ENCODE data around the gene EBI3. TPM values are rescaled to one million over a fixed set of nuclear protein-coding genes. Genes with fewer than 3 reads are reported as not detected.

Gene EBI3
- total RNA-seq, 1 donor from 2014 or later: 0.49 TPM

DNA sequence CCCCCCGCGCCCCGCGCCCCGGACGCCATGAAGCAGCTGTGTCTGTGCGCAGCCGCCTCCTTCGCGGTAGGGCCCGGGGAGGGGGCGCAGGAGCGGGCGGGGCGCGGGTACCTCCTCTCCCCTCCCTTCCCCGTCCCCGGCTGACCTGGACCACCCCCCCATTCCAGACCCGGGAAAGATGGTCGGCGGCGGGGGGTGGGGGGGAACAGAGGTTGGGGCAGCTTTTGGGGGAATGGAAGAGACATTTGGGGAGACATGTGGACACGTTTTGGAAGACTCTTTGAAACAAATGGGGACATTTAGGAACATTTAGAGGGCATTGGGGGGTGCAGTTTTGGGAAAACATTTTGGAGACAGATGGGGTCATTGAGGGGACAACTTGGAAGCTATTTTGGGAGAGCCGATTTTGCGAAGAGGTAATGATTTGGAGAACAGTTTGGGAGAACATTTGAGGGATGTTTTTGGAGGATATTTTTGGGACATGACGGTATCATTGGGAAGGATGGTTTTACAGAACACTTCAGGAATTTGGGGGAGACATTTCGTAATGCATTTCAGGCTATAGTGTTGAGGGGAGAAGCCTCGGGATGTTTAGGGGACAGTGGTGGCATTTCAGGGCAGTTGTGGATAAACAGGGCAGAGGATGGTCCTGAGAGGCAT lies 30.7 kb upstream of the EBI3 start:
- intact Hi-C loops (cut with micrococcal nuclease): no loop called here
- no peaks in the 10 kb centered on the region for H3K36me3 ChIP-seq
- peaks cover 66% of the 10 kb centered on the region for H3K27me3 ChIP-seq (ENCODE audit: low read depth)
- H3K27ac ChIP-seq (replicated peaks): no peak overlapping the region
- no peak for DNase-seq
- peak overlapping the region; percentile 17 for H3K4me3 ChIP-seq
- peaks cover 7% of the 10 kb centered on the region for H3K4me1 ChIP-seq
- TF ChIP-seq, protein P1, sequence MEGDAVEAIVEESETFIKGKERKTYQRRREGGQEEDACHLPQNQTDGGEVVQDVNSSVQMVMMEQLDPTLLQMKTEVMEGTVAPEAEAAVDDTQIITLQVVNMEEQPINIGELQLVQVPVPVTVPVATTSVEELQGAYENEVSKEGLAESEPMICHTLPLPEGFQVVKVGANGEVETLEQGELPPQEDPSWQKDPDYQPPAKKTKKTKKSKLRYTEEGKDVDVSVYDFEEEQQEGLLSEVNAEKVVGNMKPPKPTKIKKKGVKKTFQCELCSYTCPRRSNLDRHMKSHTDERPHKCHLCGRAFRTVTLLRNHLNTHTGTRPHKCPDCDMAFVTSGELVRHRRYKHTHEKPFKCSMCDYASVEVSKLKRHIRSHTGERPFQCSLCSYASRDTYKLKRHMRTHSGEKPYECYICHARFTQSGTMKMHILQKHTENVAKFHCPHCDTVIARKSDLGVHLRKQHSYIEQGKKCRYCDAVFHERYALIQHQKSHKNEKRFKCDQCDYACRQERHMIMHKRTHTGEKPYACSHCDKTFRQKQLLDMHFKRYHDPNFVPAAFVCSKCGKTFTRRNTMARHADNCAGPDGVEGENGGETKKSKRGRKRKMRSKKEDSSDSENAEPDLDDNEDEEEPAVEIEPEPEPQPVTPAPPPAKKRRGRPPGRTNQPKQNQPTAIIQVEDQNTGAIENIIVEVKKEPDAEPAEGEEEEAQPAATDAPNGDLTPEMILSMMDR (IDR thresholded peaks at IDR 0.05; ENCODE audit: borderline replicate concordance): no peak
- no peaks in the 10 kb centered on the region for H3K9me3 ChIP-seq (replicated peaks)

DNA sequence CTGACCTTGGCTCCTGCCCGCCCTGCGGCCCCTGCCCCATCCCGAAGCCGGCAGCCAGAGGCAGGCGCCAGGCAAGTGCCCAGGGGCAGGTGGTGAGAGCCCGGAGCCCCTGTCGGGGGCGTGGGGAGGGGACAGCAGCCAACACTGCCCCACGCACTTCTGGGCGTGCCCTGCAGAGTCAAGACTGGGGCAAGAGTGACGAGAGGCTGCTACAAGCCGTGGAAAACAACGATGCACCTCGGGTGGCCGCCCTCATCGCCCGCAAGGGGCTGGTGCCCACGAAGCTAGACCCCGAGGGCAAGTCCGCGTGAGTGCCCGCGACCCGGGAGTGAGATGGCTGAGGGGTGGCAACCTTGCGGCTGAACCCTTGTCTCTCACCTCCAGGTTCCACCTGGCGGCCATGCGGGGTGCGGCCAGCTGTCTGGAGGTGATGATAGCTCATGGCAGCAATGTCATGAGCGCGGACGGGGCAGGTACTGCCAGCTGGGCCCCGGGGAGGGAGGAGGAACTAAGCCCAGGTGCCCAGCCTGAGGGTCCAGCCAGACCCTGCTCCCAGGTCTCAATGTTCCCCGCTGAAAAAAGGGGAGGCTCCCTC lies 29.5 kb upstream of the EBI3 start:
- Histone ChIP-seq H3K27ac (replicated peaks) (no peak overlapping the region), H3K4me1 (peaks cover 12% of the 10 kb centered on the region), H3K36me3 (no peaks in the 10 kb centered on the region), H3K9me3 (replicated peaks) (no peaks in the 10 kb centered on the region), H3K27me3 (ENCODE audit: low read depth) (peaks cover 54% of the 10 kb centered on the region), H3K4me3 (no peak overlapping the region)
- TF ChIP-seq, protein P1 (IDR thresholded peaks at IDR 0.05; ENCODE audit: borderline replicate concordance): no peak
- DNase-seq: no peak
- intact Hi-C loops (cut with micrococcal nuclease): no loop called here

DNA sequence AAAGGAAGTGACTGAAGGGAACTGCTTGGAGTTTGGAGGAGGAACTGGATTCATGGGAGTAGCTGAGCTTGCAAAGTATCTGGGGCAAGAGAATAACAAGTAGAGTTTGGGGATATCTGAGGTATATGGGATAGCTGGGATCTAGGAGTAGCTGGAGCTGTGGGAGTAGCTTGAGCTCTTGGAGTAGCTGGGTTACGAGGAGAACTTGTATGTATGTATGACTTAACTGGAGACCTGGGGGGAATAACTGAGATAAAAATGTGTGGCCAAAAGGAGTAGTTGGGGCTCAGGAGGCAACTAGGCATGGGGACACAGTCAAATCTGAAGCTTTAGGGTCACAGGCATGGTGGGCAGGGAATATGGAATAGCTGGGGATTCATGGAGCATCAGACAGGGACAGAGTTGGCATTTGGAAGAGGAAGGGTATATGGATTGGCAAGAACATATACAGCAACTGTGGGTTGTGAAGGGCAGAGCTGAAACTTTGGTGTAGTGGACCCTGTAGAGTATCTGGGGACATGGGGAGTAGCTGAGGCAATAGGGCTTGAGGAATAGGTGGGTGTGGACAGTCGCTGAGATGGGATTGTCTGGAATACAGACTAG lies 28.3 kb upstream of the EBI3 start:
- Histone ChIP-seq H3K4me3 (no peak overlapping the region), H3K9me3 (replicated peaks) (no peaks in the 10 kb centered on the region), H3K27me3 (ENCODE audit: low read depth) (peaks cover 42% of the 10 kb centered on the region), H3K4me1 (peaks cover 18% of the 10 kb centered on the region), H3K36me3 (no peaks in the 10 kb centered on the region), H3K27ac (replicated peaks) (no peak overlapping the region)
- intact Hi-C loops (cut with micrococcal nuclease): no loop called here
- no peak for DNase-seq
- TF ChIP-seq, protein P1 (IDR thresholded peaks at IDR 0.05; ENCODE audit: borderline replicate concordance): no peak

DNA sequence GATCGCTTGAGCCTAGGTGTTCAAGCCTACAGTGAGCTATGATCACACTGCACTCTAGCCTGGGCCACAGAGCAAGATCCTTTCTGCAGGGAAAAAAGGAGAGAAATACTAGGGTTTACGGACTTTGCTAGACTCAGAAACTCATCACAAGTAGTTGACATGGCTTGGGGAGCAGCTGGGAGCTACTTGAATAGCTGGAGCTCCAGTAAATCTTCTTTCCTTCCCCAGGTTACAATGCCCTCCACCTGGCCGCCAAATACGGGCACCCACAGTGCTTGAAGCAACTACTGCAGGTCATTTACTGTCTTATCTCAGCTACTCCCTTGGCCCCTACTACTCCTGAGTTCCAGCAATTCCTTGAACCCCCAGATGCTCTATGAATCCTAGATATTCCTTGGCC lies 27.5 kb upstream of the EBI3 start:
- DNase-seq: no peak
- H3K27ac ChIP-seq (replicated peaks): no peak overlapping the region
- intact Hi-C loops (cut with micrococcal nuclease): no loop called here
- no peak overlapping the region for H3K4me3 ChIP-seq
- H3K4me1 ChIP-seq: peaks cover 18% of the 10 kb centered on the region
- no peaks in the 10 kb centered on the region for H3K36me3 ChIP-seq
- H3K27me3 ChIP-seq (ENCODE audit: low read depth): peaks cover 34% of the 10 kb centered on the region
- no peaks in the 10 kb centered on the region for H3K9me3 ChIP-seq (replicated peaks)
- TF ChIP-seq, protein P1 (IDR thresholded peaks at IDR 0.05; ENCODE audit: borderline replicate concordance): no peak

DNA sequence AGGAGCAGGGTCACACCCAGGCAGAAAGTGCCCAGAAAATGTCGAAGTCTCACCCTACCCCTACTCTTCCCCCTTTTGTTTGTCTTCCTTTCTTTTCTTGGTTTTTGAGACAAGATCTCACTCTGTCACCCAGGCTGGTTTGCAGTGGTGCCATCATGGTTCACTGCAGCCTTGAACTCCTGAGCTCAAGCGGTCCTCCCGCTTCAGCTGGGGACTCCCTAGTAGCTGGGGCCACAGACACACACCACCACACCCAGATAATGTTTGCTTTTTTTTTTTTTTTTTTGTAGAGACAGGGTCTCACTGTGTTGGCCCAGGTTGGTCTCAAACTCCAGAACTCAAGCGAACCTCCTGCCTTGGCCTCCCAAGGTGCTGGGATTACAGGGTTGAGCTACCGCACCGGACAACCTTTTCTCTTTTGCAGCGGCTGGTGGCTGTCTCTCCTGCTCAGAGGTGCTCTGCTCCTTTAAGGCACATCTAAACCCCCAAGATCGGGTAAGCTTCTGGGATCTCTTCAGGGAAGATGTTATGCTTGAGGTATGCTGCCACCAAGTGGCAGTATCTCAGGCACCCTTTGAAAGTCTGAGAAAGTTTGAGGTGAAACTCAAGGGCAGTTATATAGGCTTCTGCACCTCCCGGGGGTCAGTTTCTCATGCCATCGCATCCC lies 22.4 kb upstream of the EBI3 start:
- Histone ChIP-seq H3K36me3 (no peaks in the 10 kb centered on the region), H3K27ac (replicated peaks) (no peak overlapping the region), H3K9me3 (replicated peaks) (no peaks in the 10 kb centered on the region), H3K4me3 (no peak overlapping the region), H3K4me1 (peaks cover 11% of the 10 kb centered on the region), H3K27me3 (ENCODE audit: low read depth) (peaks cover 39% of the 10 kb centered on the region)
- no peak for DNase-seq
- TF ChIP-seq, protein P1 (IDR thresholded peaks at IDR 0.05; ENCODE audit: borderline replicate concordance): peak; percentile 18
- intact Hi-C loops (cut with micrococcal nuclease): no loop called here

Data from left ventricle myocardium inferior (tissue), 1 donor.